ENCODE data around the gene MTRFR.
"Not testable (repeated sequence)": the region's sequence is repeated elsewhere in the genome, so short reads cannot be mapped to it uniquely, and the experiment has no call there.

The MTRFR gene

DNA sequence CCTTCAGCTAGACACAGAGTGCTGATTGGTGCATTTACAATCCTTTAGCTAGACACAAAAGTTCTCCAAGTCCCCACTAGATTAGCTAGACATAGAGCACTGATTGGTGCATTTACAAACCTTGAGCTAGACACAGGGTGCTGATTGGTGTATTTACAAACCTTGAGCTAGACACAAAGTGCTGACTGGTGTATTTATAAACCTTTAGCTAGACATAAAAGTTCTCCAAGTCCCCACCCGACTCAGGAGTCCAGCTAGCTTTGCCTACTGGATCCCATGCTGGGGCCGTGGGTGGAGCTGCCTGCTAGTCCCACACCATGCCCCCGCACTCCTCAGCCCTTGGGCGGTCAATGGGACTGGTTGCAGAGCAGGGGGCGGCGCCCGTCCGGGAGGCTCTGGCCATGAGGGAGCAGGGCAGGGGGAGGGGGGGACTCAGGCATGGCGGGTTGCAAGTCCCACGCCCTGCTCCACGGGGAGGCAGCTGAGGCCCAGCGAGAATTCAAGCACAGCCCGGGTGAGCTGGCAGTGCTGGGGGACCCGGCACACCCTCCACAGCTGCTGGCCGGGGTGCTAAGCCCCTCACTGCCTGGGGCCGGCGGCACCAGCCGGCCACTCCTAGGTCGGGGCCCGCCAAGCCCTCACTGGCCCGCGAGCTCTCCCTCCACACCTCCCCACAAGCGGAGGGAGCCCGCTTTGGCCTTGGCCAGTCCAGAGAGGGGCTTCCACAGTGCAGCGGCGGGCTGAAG is 15.9 kb downstream of the MTRFR start:
- DNase-seq (ENCODE audit: low spot score) = not testable (repeated sequence)

DNA sequence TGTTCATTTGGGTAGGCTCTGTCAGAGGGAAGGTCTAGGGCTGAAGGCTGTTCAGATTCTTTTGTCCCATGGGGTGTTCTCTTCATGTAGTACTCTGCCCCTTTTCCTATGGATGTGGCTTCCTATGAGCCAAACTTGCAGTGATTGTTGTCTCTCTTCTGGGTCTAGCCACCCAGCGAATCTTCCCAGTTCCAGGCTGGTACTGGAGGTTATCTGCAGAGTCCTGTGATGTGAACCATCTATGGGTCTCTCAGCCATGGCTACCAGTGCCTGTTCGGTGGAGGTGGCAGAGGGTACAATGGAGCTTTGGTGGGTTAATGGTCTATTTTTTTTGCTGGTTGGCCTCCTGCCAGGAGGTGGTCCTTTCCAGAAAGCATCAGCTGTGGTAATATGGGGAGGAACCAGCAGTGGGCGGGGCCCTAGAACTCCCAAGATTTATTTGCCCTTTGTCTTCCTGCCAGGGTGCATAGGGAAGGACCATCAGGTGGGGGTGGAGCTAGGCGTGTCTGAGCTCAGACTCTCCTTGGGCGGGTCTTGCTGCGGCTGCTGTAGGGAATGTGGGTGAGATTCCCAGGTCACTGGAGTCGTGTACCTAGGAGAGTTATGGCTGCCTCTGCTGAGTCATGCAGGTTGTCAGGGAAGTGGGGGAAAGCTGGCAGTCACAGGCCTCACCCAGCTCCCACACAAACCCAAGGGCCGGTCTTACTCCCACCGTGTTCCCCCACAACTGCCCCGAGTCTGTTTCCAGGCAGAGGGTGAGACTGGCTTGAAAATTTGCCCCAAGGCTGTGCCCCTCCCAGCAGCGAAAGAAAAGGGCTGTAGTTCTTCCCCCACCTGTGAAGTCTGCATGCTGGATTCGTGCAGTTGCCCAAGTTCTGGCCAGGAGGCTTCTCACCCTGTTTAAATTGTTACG is 17.5 kb downstream of the MTRFR start:
- no peak for DNase-seq (ENCODE audit: low spot score)

DNA sequence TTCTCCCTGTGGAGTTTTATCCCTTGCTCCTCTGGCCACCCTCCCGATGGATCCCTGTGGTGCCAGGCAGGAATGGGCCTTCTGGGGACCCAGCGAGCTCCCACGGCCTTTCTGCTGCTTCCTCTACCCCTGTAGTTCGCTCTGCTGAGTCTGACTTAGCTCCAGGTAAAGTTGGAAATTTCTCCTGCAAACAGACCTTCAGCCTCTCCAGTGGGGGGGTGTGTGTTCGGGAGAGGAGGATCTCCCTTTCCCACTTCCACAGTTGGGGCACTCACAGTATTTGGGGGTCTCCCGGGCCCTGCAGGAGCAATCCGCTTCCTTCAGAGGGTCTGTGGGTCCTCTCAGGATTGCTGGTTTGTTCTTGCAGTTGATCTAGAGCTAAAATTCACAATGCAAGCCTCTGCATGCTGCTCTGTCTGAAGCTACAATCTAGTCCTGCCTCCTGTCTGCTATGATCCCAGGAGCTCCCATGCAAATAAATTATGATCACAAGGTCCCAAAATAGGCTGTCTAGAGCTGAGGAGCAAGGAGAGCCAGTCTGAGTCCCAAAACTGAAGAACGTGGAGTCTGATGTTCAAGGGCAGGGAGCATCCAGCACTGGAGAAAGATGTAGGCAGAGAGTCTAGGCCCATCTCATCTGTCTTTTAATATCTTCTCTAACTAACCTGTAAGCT is 18.3 kb downstream of the MTRFR start:
- no peak for DNase-seq (ENCODE audit: low spot score)

DNA sequence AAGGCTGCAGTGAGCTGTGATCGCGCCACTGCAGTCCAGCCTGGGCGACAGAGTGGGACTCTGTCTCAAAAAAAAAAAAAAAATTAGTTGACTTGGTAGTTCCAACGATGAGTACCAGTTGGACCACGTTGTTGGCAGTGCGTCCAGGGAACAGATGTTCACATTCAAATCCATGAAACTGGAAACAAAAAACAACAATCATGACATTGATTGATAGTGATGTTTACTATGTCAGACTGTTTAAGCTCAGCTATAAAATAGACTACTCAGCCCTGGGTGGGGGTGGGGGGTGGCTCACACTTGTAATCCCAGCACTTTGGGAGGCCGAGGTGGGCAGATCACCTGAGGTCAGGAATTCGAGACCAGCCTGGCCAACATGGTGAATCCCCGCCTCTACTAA is 19.1 kb downstream of the MTRFR start:
- DNase-seq (ENCODE audit: low spot score) = not testable (repeated sequence)

DNA sequence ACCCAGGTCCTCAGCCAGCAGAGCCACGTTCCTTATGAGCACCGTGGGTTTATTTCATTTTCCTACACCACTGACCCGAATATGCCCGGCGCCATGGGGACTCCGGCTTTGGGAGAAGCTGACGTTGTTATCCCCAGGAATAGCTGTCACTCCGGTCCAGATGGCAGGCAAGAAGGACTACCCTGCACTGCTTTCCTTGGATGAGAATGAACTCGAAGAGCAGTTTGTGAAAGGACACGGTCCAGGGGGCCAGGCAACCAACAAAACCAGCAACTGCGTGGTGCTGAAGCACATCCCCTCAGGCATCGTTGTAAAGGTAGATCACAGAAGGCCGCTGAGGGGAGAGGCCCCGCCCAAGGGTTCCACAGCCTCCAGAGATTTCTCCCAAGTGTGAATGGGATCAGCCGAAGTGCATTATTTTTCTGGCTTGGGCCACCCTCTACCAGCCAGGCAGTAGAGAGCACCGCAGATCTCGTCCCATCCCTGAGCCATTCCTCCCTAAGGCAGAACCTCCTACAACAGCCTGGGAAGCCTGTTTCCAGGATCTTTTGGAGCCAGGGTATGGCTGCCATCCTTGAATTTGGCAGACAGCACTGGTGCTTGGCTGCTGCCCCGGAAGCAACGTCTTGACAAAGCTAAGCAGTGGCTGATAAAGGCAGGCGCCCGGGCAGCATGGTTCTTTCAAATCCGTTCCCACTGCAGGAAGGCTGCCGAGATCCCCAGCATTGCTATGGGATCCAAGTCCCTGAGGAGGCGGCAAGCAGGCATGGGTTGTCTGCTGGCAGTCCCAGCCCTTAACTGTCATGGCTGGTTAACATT is 20.6 kb downstream of the MTRFR start:
- no peak for DNase-seq (ENCODE audit: low spot score)

DNA sequence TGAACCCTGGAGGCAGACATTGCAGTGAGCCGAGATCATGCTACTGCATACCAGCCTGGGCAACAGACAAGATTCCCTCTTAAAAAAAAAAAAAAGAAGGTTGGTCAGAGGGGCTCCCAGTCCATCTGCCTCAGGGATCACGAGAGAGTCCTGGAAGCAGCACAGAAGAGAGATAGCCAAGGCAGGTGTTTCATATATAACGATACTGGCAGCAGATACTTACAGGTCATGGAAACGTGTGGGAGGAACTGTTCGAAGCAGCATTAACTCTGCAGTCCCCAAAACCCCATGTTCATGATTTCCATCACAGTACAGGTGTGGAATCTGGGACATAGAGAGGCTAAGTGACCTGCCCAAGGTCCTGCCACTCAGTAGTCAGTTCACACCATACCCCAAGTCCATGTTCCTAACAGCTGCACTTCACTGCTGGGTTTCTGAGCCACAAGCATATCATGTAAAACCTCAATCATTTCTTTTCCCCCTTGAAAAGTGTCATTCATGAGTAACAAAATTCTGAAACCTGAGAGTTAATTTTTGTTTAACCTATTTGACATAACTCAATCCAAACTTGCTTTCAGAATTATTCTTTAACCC is 21.7 kb downstream of the MTRFR start:
- DNase-seq (ENCODE audit: low spot score) = no peak

DNA sequence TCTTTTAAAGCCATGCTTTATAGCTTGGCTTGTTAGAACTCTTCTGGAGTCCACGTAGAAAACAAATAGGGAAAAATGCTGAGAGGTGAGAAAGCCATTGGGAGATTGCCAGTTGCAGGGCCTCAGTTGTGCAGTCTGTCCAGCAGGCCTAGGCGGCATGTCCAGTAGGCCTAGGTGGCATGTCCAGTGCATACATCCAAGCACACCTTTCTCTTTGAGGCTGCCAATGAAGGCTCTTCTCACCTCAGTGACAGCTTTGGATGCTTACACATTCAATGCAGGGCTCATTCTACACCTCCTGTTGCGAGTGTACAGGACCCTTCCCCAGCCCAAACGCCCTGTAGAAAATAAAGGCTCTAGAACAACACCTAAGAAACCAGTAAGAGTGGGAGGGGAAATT is 25.4 kb downstream of the MTRFR start:
- DNase-seq (ENCODE audit: low spot score) = no peak

DNA sequence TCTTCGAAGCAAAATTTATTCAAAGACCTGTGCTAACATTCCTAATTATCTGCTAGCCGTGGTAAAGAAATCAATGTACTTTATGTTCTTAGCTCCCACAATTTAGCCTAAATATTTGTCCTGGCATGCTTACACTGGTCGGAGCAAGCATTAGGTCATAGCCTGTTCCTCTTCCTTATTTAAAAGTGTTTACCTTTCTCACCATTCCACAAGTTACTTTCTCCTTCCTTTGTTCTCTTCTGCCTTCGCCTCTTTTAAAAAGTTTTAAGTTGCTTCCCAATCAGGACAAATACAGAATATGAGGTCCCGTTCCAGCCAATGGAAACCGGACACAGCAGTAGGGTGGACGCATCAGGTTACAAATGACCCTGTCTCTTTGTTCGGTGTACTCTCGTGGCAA is 26.8 kb downstream of the MTRFR start:
- no peak for DNase-seq (ENCODE audit: low spot score)

DNA sequence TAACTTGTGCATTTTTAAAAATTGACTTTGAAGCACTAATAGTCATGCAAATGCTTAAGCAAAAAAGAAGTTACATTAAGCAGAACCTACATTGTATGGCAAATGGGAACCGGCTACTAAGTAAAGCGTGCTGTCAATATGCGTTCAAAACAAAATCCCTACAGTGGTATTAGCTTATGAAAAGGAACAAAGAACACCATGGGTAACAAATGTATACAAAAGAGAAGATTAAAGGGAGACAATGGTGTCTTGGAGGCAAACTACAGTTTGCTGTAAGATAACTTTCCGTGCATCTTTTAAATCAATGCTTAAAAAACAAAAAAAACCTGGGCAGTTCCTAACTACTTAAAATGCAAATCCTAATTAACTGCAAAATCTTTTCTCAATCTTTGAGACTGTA is 28.0 kb downstream of the MTRFR start:
- no peak for DNase-seq (ENCODE audit: low spot score)

DNA sequence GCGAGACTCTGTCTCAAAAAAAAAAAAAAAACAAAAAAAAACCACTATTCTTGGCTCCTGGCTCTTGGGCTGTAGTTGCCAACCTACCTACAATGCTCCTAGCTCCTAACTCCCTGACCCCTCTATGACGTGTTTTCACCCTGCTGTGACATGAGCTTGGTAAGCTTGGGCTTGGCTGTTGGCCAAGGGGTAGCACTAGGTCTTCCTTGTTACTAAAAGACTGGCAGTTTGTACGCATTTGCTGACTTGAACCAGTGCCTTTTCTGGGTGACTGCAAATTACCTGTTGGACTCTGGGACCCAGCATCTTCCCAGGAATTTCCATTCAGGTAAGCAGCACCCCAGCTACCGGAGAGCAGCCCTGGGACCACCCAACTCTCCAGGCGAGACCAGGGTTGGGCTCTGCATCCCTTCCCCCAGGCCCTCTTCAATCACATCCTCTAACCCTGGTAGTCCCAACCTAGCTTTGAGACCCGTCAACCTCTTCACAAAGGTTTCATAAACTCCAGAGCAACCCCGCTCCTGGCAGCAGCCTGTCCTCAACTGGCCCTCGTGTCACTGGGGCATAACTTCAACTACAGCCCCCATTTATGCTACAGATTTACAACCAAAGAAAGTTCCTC is 30.1 kb downstream of the MTRFR start:
- no peak for DNase-seq (ENCODE audit: low spot score)

DNA sequence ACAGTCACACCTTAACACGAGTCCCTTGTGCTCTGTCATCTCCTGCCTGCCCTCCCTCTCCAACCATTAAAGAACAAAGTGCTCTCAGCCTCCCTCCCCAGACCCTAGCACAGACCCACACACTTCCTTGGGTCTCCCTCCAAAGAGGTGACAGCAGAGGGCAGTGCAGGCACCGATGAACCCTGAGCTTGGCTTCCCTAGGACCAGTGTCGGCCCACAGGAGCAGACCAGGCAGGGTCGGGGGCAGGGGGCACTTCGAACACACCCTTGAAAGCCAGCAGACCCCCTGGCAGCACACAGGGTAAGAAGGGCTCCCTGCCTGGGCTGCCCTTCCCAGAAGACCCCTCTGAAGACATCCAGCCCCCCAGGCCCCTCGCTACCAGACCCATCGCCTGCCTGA is 31.4 kb downstream of the MTRFR start:
- no peak for DNase-seq (ENCODE audit: low spot score)

DNA sequence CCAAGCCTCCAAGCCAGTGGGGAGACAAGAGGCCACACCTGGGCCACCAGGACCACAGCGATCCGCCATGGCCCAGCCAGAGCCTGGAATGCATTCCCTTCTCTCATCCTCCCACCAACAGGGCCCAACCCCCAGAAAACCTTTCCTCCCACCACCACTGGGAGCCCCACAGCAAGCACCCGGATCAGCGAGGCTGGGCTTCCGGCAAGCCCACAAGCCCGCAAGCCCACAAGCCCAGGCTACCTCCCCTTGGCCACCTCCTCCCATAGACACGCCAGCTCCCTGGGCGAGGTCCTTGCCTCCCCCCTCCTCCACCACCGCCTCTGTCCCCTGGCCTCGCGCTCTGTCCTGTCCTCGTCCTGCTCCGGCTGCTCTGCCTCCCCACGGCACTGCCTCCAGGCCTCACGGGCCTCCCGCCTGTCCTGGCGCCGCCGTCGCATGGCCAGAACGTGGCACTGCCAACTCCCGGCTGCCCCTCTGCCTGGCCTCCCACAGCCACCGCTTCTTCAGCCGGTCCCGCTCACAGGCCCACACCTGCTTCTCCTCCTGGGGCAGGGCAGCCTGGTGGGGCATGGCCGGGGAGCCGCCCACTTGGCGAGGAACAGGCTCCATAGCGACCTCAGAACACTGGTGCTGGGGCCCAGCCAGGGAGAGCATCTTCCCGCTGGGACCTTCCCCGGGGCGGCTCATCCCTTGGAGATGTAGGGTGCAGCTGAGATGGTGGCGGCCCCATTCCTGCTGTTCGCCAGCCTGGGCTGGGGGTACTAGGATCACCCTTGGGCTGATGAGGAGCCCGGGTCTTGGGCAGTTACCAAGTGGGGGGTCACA is 32.8 kb downstream of the MTRFR start:
- DNase-seq (ENCODE audit: low spot score) = no peak

DNA sequence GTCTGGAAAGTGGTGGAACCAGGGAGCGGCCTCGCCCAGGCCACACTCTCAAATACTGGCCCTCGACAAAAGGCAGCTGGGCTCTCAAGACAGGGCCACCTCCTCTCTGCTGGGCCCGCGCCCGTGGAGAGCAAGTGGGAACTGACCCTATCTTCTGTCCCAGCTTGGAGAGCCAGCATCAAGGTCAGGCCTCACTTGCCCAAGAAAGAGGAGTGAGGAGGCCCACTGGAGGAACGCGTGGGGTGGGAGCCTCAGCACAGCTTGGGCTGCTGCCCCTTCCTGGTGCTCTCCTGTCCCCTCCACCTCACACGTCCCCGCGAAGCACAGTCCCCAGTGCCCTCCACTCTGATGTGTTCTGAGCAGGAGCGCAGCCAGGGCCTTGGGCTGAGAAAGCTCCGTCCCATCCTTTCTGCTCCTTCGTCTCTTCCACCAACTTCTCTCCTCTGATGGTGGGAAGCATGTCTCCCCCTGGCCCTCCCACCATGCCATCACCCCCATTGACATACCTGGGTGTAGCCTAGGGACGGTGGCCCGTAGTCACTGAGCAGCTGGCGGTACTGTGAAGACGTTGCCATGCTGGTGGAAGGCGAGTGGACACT is 33.5 kb downstream of the MTRFR start:
- DNase-seq (ENCODE audit: low spot score) = no peak

DNA sequence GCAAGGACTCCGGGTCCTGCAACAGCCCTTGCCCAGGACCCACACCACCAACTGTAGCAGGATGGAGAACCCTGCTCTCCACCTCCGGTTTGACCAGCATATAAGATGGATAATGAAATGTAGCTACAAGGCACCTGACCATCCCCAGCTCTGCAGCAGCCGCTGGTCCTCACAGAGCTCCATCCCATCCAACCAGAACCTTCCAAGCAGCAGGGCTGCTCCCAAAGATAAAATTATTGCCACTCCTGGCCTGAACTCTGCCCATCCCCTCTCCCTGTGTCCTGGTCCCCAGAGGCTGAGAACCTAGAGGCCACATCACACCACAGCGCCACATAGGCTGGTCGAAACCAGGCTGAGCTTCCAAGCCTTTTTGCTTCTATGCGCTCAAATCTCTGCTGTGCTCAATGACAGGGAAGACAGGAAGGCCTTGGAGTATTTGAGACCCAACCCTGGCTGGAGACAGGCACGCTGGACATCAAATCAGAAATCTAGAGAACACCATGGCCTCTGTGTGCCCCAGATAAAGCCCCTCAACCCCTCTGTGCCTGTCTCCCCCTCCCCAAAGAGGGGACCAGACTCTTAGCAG is 34.2 kb downstream of the MTRFR start:
- DNase-seq (ENCODE audit: low spot score) = no peak

DNA sequence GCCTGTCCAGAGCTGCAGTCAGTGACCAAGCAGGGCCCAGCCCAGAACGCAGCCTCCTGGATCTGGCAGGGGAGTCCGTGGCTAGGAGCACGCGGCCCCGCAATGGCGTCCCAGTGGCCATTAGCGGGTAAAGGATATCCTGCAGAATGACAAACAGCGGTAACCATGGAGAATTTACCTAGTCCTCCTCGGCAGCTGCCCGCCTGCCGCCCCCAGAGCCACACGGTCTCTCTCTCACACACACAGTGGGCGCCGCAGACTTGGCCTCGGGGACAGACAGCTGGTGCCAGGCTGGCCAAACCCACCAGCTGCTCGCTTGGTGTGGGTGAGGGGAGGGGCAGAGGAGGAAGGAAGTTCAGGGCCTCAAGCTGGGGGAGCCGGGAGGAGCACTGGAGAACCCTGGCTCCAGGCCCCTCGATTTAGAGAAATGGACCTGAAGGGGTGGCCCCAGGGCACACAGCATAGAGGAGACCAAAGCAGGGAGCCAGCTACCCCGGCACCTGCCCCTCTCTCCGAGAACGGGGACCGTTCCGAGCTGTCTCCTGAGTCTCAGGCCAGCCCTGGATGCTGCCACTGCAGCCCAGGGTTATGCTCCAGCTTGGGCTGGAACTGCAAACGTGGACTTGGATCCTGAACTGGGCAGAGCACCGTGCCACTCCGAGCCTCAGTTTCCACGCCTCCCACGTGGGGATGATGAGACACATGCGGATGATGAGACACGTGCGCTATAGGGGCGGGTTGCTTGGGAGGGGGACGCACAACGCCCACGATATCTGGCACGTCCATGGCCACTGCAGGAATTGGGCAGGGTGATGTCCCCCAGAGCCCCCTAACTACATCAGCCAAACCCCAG is 35.0 kb downstream of the MTRFR start:
- DNase-seq (ENCODE audit: low spot score) = no peak

DNA sequence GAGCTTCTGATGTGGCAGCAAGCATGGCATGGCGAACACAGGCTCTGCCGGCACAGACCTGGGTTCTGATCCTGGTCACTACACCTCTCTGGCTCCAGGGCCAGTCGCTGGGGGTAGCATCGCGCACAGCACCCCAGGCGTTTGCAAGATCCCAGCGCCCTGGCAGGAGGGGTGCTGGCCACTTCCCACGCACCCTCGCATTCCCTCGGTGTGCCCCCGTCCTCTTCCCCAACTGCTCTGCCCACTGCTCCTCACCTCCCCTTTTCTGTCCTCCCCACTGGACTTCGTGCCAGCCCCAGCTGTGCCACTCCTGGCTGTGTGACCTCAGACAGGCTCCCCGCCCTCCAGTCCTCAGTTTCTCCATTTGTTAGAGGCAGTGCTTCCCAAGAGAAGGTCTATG is 35.6 kb downstream of the MTRFR start:
- DNase-seq (ENCODE audit: low spot score) = no peak

DNA sequence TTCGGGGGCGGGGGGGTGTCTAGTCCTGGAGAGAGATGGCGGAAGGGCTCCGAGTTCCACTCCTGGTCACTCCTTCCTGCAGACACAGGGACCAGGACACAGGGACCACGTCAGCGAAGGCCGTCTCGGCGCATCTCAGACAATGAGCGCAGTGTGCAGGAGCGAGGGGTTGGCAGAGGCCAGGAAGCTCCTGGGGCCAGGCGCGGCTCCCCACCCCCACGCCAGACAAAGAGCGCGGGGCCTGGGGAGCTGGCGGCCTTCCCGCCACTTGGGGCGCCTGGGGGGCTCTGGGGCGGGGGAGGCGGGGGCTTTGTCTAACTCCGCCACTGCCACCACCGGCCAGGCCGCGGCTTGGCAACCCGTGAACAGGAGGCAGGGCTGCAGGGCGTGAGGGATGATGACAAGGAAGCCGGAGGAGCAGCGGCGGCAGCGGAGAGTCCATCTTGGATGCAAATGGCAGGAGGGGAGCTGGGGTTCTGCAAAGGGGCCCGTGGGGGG is 36.2 kb downstream of the MTRFR start:
- DNase-seq (ENCODE audit: low spot score) = peak; percentile 25

DNA sequence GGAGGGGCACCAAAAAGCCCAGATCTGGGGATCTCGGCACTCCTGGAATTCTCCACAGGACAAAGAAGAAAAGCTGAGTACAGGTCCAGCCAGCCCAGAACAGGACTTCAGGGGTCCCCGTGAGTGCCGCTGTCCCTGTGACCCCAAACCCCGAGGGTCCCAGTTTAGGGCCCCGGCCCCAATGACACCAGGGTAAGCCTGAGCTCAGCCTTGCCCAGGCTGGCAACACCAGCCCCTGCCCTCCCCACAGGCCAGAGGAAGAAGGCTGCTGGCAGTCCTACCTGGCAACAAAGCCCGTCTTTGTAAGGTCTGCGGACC is 36.6 kb downstream of the MTRFR start:
- no peak for DNase-seq (ENCODE audit: low spot score)
